D721Med (cell line): ENCODE measurements around the gene SLC41A2.

Experiments
- DNase-seq: peaks from one replicate; pipeline ENCODE4 v3.0.0; 2011; ENCODE audit warnings: low spot score; ENCODE audit not compliant: insufficient read length
- FAIRE-seq: peaks from 2 replicates; lab custom pipeline; 2011; peaks lifted over from hg19 to GRCh38; lab: Jason Lieb, UNC
- TF ChIP-seq, protein P1 (sequence below): IDR thresholded peaks from 2 replicates; pipeline ENCODE4 v1.5.1; 2012; ENCODE audit warnings: mild to moderate bottlenecking, control low read depth; ENCODE audit not compliant: insufficient read depth; ENCODE audit errors: missing control alignments

The SLC41A2 gene, protein sequence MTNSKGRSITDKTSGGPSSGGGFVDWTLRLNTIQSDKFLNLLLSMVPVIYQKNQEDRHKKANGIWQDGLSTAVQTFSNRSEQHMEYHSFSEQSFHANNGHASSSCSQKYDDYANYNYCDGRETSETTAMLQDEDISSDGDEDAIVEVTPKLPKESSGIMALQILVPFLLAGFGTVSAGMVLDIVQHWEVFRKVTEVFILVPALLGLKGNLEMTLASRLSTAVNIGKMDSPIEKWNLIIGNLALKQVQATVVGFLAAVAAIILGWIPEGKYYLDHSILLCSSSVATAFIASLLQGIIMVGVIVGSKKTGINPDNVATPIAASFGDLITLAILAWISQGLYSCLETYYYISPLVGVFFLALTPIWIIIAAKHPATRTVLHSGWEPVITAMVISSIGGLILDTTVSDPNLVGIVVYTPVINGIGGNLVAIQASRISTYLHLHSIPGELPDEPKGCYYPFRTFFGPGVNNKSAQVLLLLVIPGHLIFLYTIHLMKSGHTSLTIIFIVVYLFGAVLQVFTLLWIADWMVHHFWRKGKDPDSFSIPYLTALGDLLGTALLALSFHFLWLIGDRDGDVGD

GRCh38 chr12:104958001-104958804, at the start of gene SLC41A2:
Gene SLC41A2 (minus strand): TSS chr12:104958290. CDS start chr12:104928527, 29,763 bp downstream.
- FAIRE-seq: no peak
- DNase-seq: peak; percentile 73
- TF ChIP-seq, protein P1, sequence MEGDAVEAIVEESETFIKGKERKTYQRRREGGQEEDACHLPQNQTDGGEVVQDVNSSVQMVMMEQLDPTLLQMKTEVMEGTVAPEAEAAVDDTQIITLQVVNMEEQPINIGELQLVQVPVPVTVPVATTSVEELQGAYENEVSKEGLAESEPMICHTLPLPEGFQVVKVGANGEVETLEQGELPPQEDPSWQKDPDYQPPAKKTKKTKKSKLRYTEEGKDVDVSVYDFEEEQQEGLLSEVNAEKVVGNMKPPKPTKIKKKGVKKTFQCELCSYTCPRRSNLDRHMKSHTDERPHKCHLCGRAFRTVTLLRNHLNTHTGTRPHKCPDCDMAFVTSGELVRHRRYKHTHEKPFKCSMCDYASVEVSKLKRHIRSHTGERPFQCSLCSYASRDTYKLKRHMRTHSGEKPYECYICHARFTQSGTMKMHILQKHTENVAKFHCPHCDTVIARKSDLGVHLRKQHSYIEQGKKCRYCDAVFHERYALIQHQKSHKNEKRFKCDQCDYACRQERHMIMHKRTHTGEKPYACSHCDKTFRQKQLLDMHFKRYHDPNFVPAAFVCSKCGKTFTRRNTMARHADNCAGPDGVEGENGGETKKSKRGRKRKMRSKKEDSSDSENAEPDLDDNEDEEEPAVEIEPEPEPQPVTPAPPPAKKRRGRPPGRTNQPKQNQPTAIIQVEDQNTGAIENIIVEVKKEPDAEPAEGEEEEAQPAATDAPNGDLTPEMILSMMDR: no peak

DNA sequence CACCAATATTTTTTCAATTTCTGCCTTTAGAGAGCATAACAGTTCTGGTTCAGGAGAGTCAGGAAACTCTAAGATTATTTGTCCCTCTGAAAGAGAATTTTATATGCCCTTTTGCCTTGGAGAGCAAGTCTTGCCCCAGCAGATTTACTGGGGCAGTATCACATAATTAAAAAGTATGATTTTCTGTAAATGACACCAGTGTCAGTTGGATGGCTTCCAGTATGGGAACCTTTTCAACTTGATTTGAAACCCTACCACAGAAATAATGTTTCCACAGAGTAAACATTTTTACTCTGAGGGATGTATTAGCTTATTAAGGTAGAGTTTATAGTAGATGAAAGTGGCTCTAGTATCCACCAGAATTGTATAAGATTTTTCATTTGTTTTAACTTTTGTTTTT, 43.4 kb upstream of the SLC41A2 start:
- DNase-seq (no peak), FAIRE-seq (no peak)
- TF ChIP-seq, protein P1: no peak

- no peak for DNase-seq
- no peak for FAIRE-seq
- TF ChIP-seq, protein P1: no peak
Observed at GRCh38 chr12:104999347-104999685, 41.2 kb upstream of the SLC41A2 start.

- no peak for FAIRE-seq
- DNase-seq: no peak
- TF ChIP-seq, protein P1: no peak
Observed at GRCh38 chr12:104998423-104999346, 40.6 kb upstream of the SLC41A2 start.

DNA sequence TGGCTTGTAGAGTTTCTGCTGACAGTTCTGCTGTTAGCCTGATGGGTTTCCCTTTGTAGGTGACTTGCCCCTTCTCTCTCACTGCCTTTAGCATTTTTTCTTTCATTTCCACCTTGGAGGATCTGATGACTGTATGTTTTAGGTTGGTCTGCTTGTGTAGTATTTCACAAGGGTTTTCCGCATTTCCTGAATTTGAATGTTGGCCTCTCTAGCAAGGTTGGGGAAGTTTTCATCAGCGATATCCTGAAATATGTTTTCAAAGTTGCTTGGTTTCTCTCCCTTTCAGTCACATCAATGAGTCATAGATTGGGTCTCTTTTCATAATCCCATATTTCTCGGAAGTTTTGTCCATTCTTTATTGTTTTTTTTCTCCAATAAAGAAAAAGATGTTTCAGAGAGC, 39.5 kb upstream of the SLC41A2 start:
- no peak for DNase-seq
- FAIRE-seq: no peak
- TF ChIP-seq, protein P1: no peak

DNA sequence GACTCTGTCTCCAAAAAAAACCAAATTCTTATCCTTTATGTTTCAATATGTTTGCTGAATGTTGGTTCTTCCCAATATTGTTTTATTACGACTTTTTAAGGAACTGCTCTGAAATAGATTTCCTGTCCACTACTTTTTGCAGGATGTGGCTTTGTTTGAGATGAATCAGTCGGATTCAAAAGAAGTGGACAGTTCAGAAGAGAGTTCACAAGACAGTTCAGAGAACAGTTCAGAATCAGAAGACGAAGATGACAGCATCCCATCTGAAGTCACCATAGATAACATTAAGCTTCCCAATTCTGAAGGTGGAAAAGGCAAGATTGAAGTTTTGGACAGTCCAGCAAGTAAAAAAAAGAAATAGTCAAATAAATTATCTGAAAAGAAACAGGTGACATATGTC, 36.2 kb upstream of the SLC41A2 start:
- TF ChIP-seq, protein P1: no peak
- DNase-seq (no peak), FAIRE-seq (no peak)
